Stimulated activated CD4-positive, alpha-beta T cell treated with anti-CD3 and anti-CD28 coated beads, Interleukin-1b, Interleukin-23, amount 100 ng/mL, for 24 hours (primary cell): ENCODE data around the gene BPIFA2.
"Not testable (repeated sequence)": the region's sequence is repeated elsewhere in the genome, so short reads cannot be mapped to it uniquely, and the experiment has no call there.

Experiments
- DNase-seq, 4 experiments: peaks; one replicate each; pipeline ENCODE4 v3.0.0-alpha.2; 2020; ENCODE audit warnings: low read depth in 4 of 4, low spot score in 1 of 4

BPIFA2 gene

DNA sequence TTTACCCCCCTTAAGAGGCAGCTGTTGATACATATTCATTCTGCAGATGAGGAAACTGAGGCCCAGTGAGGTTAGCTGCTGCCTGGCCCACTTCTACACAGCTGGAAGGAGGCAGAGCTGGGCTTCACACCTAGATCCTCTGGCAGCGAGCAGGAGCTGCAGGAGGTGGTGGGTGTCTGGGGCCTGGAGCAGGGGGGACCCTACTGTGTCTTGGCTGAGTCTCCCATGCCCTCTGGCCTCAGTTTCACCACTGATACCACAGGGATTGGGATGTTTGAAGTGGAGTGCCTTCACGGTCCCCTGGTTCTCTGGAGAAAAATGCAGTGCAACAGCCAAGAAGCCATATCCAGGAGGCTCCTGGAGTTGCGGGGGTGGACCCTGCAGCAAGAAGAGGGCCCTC is 8.2 kb upstream of the BPIFA2 start:
- DNase-seq = no peak

DNA sequence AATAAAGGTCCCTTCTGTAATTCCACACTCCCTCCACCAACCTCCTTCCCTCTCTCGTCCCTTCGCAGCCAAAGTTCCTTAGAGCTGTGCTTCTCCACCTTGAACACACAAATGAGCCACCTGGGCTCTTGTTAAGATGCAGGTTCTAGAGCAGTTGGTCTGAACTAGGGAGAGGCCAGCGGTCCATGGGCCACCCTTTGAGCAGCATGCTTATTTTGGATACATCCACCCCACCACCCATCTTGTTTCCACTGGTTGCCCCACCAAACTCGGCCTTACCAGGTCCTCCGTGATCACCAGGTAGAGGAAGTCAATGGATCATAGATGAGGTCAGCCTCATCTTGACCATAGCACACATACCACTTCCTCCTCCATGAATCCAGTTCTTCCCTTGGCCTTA is 7.3 kb upstream of the BPIFA2 start:
- no peak for DNase-seq

DNA sequence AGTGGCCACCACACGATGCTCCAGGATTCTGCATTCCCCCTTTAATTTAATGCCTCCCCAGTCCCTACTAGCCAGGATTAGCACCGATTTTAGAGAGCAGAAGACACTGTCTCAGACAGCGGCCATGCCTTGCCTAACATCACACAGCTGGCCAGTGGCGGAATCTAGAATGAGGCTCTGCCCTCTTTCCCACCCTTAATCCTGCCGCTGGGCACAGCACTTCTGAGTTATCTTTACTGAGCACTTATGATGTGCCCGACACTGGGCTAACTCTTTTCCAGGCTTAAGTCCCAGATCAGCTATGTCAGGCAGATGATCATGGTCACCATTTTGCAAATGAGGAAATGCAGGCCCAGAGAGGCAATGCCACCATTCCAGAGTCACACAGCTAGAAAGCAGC is 5.6 kb upstream of the BPIFA2 start:
- DNase-seq = no peak

DNA sequence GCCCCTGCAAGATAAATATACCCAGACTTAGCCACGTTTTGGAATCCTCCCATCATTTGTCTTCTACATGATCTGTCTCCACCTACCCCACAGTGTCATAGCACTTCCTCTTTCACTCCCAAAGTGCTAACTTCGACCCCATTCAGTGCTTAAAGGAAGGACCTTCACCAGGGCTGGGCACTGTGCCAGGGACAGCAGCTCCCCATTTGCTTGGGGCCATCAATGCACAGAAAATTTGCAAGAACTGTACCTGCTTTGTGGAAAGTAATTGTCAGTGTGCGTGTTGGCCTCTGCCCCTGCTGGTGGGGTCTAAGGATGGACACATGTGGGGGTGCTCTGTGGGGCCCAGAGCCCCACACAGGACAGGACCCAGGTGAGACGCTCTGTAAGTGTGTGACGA is 5.2 kb upstream of the BPIFA2 start:
- no peak for DNase-seq

DNA sequence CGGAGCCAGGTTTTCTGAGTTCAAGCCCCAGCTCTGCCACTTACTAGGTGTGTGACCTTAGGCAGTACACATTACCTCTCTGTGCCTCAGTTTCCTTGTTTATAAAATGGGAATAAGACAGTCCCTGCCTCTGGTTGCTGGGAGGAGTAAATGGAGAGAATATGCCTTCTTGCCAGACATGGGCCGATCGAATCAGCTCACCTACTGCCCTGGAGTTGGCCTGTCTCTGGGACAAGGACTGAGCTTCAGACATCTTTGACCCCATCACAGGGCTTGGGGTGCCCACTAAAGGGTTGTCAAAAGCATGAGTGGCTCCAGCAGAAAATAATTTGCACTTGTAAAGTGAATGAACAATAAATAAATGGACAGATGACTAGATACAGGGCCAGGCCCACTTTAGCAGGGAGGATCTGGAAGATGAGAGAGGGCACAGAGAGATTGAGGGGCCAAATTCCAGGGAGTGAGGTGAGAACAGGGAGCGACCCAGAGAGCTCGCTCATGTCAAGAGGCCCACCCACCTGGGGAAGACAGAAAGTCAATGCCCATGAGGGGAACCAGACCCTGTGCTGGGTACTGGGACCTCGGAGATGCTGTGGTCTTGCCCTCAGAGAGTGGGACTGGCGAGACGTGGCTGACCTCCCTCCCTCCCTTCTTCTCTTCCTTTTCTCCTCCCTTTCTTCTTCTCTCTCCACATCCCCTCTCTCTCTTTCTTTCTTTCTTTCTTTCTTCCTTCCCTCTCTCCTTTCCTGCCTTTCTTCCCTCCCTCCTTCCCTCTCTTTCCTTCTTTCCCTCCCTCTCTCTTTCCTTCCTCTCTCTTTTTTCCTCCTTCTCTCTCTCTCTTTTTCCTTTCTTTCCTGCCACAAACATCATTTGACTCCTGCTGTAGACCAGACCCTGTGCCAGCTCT is 3.9 kb upstream of the BPIFA2 start:
- DNase-seq = no peak

DNA sequence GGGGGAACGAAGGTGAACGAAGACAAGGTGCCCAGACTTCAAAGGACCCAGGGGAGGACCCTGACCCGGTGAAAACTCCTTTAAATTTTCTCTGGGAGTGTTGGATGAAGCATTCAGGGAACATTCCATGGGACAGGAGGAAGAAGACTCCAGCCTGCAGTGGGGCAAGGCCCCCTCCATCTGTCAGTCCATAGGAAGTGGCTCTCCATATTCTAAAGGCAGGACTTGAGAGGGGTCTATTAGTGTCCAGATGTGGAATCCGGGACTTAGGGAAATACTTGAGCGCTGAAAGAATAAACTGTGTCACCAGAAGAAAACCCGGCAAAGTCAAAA is 3.2 kb upstream of the BPIFA2 start:
- DNase-seq = no peak

DNA sequence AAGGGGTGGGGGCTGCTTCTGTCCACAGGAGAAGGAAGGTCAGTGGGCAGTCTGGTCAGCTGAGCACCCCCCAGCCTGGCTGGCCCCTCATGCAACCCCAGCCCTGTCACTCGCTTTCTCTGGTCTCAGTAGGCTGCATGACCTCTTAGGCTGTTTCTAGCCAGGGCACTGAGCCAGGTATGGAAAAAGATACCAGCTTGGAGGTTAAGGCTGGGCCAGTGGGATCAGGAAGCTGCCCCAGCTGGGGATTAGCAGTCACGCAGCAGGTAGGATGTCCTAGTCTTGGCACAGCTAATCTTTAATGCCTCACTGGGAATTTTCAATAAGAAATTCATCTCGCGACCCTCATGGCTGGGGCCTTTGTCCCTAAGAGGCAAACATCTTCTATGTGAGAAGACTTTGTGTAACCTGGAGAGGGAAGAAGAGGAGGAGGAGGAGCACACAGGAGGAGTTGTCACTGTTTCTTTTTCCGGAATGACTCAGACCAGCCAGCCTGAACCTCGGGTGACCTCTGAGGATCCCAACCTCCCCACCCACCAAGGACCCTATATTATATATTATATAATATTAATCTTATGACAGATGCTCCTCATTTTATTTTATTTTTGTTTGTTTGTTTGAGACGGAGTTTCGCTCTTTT is 2.4 kb upstream of the BPIFA2 start:
- DNase-seq = no peak

DNA sequence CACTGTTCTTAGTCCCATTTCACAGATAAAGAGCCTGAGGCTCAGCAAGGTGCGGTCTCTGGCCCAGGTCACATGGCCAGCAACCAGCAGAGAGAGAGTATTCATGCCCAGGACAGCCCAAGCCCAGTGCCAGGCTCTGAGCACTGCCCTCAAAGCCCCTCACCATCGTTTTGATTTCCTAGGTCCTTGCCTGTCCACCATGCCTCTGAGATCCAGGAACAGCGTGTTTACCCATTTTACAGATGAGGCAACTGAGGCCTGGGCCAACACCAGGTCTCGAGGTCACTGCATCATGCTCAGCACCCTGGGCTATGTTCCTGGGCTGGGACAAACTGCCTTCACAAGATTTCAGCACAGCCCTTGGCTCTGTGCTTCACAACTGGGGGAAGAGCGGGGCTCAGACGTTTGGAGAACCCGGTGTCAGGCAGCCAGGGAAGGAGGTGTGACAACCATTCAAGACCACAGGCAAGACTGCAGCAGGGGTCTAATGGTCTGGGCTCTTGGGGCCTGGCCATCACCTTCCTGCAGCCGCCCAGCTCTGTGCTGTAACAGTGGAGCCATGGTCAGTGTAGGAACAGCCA is 1.3 kb upstream of the BPIFA2 start:
- no peak for DNase-seq

DNA sequence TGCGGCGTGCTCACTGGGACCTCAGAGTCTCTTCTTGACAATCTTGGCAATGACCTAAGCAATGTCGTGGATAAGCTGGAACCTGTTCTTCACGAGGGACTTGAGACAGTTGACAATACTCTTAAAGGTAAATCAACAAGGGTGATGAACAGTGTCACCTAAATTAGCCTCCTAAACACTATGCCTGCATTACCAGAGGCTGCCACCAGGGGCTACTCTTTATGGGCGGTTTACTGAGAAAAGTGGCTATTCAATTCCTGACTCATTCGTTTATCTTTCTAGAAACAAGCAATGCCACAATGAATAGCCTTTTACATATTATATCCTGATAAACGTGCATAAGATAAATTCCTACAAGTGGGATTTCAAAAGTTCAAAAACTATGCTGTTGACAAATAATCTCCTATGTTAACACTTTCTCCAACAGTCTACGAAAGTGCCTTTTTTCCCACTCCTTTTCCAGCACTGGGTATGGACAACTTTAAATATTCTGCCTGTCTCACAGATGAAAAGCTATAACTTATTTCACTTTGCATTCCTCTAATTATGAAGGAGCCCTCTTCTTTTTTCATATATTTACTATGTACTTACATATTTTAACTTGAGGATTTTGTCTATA is 1.3 kb downstream of the BPIFA2 start:
- DNase-seq = peak in 3 of 4 experiments; percentile 12 to 15 (median 13)

DNA sequence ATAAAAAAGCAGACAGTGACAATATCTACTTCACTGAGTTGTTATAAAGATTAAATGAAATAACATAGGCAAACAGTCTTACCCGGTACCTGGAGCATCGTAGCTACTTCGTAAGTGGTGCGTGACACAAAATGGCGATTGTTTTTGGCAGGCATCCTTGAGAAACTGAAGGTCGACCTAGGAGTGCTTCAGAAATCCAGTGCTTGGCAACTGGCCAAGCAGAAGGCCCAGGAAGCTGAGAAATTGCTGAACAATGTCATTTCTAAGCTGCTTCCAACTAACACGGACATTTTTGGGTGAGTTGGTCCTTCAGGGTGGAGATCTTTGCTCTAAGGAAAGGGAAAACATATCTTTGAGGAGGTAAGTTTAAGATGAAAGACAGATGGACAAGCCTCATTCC is 4.8 kb downstream of the BPIFA2 start:
- DNase-seq = no peak

DNA sequence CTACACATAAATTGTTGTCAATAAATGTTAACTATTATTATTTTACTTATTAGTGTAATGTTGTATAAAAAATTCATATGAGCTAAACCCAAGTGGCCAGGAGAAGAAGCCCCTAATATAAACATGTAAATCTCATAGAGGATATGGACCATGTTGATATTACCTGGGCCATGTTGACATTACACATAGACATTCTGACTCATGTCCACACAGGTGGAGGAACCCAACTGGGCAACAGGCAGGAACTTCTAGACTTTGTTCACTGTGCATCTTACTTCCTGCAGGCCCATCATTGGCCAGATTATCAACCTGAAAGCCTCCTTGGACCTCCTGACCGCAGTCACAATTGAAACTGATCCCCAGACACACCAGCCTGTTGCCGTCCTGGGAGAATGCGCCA is 7.2 kb downstream of the BPIFA2 start:
- DNase-seq = no peak

DNA sequence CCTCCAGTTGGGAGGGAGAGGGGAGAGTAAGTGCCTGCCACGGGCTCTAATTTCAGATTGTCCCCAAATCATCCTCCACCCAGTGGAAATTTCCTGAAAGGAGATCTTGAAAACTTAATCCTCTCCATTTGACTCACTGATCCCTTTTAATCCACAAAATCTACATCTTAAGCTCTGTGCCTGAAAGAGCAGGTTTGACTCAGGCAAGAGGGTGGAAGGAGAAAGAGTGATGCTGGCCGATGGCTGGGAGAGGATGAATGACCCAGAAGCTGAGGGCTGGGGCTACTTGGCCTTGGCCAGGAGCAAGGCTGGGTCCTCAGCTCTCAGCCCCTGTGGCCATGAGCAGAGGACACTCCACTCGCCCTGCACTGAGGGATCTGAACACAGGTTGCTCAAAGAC is 8.1 kb downstream of the BPIFA2 start:
- no peak for DNase-seq

DNA sequence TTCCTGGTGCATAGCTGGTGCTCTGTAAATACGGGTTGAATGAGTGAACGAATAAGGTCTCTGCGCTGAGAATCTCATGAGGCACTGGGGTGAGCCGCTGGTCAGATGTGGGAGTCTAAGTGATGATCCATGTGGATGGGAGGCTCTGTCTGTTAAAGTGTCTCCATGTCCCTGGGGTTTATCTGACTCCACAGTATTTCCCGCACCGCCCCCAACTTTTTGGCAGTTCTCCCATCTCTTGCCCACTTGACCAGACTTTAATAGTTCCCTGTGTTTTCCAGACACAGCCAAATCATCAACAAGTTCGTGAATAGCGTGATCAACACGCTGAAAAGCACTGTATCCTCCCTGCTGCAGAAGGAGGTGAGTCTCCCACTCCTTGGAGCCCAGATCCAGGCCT is 9.9 kb downstream of the BPIFA2 start:
- DNase-seq = no peak

DNA sequence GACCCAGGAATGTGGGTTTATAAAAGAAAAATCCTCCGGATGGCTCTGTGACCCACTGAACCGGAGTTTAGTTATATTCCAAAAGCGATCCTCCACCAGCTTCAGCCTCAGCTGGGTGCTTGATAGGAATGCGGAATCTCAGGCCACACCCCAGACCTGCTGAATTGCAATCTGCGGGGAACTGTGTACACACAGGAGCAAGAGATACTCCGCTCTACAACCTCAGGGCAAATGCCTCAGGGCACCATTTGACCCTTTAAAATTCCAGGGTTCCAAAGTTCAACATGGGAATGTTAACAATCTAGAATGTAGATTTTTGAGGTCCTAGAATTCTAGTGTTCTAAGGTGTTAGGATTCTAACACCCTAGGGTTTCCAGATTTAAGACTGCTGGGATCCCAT is 10.8 kb downstream of the BPIFA2 start:
- DNase-seq = no peak

DNA sequence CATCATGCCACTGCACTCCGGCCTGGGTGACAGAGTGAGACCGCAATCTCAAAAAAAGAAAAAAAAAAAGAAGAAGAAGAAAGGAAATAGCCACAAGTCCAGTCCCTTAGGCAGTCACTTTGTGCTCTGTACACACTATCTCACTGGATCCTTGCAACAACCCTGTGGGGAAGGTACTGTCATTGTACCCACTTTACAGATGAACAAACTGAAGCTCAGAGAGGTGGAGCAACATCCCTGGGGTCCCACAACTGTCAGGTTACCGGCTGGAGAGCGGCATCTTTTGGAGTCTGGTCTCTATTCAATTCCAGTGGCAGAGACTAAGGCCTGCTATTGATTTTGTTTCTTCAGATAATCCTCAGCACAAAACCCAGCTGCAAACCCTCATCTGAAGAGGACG is 12.2 kb downstream of the BPIFA2 start:
- no peak for DNase-seq

DNA sequence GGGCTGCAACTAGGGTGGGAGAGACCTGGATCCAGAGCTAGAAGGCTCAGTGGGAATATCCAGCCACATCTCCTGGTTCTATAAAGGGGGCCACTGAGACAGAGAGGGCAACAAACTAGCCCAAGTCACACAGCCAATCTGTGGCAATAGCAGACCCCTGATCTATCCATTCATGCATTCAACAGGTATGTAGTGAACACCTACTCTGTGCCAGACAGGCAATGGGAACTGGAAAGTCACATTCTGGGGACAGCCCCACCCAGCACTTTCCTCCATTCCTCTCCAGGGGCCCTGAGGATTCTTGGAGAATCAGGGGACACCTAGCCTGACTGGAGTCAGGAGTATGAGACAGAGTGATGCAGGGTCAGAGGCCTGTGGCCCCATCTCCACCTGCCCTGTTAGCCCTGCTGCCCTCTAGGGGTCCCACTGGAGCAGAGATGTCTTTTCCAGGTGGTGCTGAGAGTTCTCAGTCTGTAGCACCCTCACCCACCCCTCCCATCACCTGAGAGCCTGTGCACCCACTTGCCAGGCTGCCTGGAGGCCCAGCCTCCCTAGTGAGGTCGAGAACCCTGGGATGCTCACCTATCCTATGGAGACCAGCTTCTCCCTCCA is 13.6 kb downstream of the BPIFA2 start:
- no peak for DNase-seq

DNA sequence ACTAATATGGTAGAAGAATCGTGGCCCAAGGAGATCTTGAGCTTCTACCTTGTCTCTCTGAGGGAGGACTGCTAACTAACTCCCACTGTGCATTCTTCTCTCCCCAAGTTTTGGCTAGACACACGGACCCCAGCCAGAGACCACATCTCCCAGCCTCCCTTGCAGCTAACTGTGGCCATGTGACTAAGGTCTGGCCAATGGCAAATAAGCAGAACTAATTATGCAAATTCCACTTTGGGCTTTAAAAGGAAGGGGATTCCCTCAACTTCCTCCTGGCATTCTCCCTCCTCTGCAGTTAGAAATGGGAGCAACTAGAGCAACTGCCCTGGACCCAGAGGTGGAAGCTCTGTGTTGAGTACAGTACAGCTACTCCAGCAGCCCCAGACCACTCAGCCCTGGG is 15.4 kb downstream of the BPIFA2 start:
- no peak for DNase-seq

DNA sequence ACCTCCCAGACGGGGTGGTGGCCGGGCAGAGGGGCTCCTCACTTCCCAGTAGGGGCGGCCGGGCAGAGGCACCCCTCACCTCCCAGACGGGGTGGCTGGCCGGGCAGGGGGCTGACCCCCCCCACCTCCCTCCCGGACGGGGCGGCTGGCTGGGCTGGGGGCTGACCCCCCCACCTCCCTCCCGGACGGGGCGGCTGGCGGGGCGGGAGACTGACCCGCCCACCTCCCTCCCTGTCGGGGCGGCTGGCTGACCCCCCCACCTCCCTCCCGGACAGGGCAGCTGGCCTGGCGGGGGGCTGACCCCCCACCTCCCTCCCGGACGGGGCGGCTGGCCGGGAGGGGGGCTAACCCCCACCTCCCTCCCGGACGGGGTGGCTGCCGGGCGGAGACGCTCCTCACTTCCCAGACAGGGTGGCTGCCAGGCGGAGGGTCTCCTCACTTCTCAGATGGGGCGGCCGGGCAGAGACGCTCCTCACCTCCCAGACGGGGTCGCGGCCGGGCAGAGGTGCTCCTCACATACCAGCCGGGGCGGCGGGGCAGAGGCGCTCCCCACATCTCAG is 17.2 kb downstream of the BPIFA2 start:
- DNase-seq = not testable (repeated sequence)

DNA sequence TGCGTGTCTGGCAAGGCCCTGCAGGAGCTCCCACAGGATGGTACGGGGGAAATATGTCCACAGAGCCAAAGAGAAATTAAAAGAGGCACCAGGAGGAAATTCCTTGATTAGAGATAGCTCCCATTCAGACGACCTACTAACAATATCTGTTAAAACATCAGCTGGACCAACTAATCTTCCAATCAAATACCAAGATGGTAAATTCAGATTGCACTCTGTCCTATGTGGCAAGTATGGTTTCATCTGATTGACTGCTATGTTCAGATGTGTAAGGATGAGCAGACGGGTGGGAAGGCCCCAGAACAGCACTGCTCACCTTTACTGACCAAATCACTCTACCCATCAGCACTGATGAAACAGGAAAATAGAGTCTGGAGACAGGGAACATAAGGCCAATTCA is 19.5 kb downstream of the BPIFA2 start:
- DNase-seq = no peak

DNA sequence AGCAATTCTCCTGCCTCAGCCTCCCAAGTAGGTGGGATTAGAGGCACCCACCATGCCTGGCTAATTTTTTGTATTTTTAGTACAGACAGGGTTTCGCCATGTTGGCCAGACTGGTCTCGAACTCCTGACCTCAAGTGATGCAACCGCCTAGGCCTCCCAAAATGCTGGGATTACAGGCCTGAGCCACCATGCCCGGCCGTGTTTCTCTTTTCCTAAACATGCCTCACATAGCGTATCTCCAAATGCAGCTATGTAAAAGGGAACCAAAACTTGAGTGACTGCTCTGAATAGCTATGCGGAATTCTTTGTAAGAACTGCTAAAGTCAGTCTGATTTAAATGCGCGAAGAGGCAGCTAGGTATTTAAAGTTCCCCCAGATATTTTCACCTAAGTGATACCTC is 20.5 kb downstream of the BPIFA2 start:
- DNase-seq = no peak

DNA sequence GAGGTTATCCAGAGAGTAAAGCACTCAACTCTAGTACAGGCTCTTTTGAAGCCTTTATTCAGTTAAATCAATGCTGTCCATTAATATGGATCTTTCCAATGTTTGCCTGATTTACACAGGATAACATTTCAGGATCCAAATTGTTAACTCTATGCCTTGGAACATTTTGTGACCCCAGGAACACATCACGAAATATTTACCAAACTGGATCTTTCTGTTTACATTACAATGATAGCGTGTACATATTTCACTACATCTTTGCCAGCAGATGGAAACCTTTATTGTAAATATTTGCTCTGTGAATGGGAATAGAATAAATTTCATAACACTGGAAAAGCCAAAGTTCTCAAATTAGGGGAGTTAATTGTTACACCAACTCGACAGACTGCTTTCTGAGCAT is 23.5 kb downstream of the BPIFA2 start:
- DNase-seq = no peak
